ENCODE data around the gene VWF.

The VWF gene

DNA sequence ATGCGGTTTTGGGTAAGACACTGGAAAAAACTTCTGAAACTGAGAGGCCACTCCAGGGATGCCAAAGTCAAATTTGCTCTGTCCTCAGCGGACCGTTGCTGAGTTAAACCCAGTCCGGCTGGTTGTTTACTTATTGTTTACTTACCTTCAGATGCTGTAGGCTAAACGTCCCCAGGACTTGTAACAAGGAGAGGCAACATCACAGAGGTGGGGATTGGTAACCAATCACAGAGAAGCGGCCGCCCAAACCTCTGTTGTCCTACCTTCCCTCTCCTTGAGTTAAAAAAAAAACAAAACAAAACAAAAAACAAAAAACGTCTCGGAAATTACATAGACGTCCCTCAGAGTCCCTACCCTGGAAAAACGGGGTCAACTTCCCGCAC is 179.8 kb downstream of the VWF start:
- DNase-seq, result no peak

DNA sequence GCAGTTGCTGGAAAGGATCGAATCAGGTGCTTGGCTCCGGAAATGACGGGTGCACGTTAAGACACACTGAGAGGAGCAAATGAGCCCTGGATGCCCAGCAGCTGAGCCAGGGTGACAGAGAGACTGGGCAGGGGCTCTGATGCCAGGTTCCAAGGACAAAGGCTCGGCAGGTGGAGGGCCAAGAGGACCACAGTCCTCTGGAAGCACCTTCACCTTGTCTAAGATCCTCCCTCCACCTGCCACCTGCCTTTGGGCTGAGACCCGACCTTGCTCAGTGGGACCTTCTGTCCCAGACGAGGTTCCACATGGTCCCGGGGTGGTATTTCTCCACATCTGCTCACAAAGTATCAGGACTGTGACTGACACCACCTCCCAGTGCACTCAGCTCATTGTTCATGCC is 180.4 kb downstream of the VWF start:
- DNase-seq, result no peak

DNA sequence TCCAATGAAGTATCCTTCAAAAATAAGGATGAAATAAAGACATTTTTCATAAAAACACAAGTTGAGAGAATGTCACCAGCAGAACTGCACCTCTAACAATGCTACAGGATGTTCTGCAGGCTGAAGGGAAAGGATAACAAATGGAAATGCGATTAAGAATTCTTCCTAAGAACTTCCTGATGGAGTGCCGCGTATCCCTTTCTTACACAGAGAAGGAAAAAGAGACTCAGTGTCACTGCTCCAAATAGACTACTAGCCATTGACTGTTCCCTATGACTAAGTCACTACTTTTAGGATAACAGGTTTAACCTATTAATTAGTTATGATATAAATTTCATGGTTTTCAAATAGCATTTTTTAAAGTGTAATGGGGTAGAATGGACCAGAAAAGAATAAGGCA is 182.6 kb downstream of the VWF start:
- no peak for DNase-seq

DNA sequence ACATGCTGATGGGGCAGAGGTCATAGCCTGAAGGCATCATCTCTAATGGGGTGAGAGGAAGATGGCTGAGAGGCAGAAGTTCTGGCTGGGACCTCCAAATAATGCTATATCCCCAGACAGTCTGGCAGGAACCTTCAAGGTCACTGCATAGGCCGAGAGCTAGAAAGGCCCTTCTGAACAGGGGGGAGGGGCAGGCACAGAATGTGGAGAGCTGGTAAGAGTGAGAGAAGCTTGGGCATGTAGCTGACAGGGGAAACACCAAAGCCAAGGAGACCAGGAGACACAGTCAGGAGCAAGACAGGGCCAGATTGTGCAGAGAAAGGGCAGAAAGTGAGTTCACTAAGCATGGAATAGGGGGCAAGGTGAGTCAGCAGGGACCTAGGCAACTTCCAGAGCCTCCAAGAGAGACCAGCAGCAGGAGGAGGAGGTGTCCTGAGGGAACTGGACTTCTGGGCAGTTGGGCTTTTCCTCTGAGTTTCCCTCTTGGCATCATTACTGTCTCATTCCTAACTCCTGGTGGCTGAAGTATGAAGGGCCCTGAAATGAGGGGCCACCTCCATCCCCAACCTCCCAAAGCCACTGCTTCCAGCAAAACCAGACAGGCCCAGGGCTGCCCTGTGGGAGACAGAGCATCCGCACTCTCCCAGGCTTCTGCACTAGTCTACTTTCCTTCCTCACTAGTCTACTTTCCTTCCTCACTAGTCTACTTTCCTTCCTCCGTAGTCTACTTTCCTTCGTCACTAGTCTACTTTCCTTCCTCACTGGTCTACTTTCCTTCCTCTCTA is 196.5 kb downstream of the VWF start:
- no peak for DNase-seq

DNA sequence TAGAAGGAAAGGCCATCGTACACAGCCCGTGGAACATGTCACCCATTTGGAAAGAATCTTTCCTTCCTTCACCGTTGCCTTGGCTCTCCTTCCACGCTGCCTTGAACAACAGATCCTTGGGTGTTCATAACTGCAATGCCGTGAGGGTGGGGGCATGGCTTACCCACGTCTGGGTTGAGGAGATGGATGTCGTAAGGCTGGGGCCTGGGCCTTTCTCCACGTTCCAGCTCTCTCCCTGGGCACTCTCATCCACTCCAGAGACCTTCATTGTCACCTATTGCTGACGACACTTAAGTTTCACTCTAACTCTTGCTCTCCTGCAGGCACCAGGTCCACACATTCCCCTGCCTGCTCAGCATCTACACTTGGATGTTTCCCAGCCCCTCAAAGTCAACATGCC is 198.8 kb downstream of the VWF start:
- no peak for DNase-seq

DNA sequence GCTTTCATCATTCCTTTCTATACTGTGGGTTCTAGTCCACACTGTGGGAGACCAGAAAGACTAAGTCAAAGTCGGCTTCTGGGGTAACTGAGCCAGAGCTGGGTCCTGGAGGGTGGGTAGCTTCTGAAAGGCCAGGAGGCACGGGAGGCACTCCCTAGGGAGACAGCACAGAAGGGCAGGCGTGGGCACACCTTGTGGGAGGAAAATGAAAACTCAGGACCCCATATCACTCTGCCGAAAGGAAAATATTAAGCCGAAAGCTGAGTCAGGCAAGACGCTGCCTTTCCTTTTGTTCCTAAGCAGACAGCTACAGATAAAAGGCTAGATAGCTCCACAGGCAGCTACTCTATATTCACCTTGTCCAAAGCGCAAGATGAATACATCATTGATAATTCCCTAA is 200.1 kb downstream of the VWF start:
- no peak for DNase-seq

DNA sequence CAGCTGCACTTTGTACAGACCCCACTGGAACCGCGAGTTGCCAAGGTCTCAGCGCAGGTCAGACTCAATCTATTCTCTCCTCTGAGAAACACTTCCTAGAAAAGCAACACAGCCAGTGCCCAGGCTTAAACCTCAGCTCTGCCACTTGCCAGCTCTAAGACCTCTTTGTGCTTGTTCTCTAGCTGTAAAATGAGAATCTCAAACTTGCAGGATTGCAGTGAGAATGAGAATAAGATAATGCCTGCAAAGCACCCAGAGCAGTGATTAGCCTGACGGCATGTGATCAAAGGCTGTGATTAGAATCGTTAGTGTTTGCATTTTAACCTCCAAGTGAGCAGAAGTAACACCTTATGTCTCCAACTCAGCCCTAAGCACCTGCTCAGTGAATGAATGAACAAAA is 200.7 kb downstream of the VWF start:
- no peak for DNase-seq

DNA sequence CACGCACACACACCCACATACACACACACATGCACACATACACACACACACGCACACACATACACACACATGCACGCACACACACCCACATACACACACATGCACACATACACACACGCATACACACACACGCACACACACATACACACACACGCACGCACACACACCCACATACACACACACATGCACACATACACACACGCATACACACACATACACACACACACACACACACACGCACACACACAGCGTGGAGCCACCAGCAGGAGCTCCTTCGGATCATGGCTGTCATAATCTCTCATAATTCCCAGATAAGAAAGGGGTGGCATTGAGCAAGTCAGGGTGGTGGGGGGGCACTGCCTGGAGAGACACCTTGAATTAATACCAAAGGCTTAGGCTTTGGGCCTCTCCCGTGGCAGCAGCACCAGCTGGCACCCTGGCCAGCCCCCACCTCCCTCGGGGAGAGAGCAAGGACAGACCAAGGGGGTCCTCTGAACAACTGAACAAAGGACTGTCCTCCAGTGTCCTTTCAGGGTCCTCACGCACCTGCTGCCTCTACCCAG is 201.3 kb downstream of the VWF start:
- no peak for DNase-seq

DNA sequence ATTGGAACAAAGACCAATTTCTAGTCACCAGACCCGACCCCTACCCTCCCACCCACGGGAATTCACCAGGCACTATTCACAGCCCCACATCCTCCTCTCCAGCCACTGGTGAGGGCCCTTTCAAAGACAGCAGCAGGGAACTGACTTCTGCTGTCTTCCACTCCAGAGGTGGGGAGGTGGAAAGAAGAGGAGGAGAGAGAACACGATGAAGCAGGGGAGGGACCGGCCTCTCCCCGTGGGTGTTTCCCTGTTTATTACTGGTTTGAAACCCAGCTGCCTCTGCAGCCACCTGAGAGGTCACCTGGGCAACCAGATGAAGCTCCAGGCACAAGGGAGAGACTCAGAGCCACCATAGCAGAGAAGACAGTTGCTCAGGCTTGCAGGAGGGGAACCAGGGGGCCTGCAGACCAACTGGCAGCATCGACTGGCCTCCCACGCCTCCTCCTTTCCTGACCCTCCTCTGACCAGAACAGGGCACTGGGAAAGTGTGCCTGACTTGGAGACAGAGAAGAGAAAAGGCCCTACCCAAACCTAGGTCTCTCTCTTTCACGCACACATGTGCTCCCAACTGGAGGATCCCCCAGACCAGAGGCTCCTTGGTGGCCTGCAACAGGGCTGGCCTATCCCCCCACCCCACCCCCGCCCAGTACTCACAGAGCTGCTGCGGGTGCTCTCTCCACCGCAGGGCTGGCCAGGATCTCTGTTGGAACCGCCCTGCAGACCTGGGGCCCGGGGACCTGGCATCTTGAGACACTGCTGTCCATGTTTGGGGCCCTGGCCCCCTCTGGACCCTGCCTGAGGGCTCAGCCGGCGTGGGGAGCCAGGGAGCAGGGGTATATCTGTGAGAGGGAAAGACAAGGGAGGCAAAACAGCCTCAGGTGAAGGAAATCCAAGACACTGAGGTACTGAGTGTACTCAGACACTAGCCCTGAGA is 202.2 kb downstream of the VWF start:
- no peak for DNase-seq

DNA sequence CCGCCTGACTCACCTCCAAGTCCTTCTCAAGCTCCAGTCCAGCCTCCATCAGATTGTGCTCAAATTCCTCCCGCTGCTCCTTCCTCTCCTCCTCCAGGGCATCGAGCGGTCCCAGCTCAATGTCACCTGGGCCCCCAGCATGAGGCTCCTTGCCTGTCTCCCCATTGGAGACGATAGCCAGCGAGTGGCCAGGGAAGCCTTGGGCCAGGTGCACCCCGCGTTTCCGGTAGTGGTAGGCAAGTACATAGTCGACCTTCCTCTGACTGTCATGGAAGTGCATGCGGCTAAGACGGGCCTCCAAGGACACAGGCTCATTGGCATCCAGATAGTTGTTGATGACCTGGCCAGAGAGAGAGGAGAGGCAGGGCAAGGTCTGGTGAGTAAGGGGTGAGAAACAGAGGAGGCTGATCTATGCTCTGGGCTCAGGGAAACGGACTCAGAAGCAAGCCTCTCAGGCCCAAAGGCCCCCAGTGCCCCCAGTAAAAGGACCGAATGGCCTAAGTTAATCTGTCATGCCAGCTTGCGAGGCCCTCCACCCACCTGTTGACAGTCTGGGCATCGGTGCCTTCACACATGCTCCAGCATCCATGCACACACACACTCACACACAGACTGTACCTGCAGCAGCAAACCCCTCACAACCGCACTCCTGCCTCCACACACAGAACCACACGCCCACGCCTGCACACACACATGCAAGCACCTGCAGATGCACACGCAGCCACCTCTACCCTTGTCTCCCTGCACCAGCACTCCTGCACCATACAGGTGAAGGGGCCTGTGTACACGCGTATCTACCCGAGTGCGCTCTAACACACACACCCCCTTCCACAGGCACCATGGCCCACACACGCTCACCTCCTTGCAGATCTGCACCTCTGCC is 203.2 kb downstream of the VWF start:
- no peak for DNase-seq

DNA sequence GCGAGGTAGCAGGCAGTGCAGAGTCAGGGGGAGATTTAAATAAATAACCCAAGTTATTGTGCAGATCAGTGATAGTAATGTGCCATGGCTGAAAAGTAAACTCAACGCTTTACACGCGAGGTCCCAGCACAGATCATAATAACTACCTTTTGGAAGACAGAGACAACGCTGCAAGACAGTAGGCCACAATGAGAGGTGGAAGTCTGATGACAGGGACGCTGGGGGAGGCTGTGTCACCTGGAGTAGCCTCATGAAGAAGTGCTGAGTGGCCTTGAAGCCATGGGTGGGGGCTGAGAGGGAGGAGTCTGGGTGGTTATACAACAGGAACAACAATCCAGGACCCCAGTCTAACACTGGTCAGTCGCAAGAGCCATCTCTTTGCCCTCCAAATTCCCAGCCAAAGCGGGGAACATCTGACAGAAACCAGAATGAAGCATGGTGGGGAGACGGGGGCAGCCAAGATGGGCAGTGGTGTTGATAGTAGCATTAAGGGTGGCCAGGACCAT is 207.6 kb downstream of the VWF start:
- no peak for DNase-seq

DNA sequence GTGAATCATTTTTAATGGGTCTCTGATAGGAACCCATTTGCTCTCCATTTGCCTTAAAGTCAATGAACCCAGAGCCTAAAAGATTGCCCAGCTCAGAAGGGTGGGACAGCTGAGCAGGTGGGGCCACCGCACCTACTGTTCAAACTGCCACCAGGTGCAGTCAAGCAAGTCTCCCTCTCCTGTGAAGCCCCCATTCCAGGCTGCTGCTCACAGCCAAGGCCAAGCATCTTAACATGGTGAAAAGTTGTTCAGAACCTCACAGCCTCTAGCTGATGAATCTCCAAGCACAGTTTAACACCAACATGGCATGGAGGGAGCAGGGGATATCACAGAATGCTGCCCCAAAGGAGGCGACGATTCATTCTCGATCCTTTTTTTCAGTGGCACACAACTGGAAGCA is 209.0 kb downstream of the VWF start:
- DNase-seq, result no peak

DNA sequence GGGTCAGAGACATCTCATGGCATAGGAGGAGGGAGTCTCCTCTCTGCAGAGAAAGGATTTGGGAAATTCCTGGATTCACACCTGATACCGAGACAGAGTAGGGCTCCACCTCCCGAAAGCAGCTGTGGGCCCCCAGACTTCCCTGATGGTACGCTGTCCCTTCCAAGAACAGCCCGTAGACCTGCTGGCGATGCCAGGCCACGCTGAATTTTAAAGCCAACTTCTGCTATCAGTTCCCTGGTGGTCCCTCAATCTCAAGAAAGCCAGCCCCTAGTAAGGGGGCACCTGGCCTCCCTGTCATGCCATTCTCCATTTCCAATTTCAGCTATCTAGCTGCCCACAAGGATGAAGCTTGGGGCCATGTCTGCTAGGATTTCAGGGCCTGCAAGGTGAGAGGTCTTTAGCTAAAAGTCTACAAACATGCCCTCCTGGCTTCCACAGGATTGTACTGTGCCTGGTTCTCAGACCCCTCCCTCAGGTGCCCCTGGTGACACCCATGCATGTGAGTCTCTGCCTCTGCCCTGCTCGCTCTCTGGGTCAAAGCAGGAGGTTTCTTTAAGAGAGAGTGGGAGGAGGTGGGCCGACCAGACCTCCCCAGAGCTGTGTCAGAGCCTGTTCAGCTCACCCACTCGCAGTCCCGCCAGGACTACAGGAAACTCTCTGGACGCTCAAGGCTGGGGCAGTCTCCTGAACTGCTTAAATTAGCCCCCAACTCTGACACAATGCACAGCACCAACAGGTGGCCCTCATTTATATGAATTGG is 209.9 kb downstream of the VWF start:
- DNase-seq, result no peak

DNA sequence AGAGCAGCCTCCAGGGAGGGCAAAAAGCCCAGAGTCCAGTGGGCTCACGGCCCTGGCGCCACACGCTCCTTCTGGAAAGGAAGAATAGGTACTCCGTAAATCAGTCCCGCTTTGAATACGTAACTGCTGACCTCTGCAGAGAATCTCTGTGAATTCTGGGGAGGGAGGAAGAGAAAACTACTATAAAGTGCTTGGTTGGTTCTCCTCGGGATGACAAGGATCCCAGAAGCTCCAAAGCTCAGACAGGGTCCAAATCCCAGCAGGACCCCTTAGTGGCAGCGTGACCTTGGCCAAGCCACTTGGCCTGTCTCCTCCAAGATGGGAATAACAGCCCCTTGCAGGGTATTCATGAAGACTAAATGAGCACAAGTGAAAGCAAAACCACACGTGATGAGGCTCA is 211.1 kb downstream of the VWF start:
- no peak for DNase-seq

DNA sequence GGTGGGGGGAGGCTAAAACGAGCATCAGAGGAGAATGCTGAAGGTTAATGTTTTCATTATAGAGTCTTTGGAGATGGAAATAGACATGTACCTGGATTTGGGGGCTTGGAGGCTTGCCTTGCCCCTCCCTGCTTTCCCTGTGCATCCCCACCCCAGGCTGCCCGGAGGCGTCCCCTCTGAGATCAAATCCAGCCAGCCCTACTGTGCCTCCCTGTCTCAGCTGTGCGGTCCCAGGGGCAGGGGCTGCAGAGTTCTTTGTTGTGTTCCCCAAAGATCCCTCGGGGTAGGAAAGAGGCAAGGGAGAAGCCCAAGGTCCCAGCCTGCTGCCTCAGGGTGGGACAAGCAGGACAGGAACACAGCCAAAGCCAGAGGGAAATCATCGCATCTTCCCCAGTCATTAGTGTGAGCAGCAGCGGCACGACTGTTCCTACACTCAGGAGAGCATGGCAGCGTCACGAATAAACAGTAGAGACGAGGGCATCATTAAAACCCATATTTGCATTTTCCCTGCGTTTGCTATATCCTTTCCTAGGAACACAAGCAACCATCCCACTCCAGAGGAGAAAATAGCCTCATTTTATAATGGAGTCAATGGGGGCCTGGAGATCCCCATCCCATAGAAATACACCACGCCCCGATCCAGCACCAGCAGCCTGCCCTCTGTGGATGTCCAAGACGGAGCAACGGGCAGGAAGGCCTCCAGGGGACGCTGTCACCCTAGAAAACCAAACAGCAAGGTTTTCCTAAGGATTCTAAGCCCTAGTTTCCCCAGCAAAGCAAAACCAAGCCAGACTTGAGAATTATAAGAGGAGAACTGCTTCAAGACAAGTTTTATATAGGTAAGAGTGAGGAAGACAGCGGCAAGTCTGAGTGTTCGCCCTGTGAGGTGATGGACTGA is 211.8 kb downstream of the VWF start:
- DNase-seq, result no peak

DNA sequence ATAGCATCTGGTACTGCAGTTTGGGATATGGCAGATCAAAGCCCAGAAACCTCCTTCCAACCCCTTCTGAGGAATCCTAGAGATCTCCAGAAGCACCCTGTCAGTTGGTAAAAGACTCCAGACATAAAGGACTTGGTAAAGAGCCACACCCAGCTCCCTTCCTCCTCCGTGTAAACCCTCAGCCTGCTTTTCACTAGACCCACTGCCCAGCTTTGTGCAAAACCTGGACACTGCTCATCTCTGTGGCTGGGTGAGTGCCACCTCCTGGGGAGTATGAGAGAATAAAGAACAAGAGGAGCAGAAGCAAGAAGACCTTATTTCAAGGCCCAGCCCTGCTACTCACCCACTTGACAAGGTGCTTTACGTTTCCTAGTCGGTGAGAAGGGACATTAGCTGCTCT is 212.5 kb downstream of the VWF start:
- DNase-seq, result no peak

DNA sequence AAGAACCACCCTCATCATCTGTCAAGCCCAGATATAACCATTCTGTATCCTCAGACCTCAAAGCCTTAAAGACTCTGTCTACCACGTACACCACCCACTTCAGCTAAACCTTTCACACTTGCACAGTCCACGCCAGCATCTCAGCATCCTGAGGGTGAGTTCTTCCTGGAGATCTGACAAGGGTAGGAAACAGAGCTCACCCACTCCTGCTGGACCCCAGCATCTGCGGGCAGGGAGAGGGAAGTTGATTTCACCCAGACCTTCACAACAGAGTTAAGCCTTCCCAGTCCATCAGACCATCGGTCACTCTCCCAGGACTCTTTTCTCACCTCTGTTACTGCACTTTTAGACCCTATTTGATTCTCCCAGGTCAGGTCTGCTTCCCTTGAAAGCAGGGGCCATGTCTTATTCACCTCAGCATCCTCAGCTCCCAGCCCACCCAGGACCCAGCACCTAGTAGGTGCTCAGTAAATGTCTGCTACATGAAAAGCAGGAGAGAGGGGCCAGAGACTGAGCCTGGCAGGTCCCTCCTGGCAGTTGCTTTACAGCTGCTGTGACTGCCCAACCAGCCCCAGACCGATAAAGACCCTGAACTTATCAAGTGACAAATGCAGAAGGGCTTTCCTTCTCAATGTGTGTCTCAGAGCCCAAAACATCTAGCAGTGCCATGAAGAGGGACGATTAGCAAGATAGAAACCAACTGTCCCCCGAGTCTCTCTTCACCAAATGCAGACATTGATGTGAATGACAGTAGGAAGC is 213.5 kb downstream of the VWF start:
- DNase-seq, result no peak

DNA sequence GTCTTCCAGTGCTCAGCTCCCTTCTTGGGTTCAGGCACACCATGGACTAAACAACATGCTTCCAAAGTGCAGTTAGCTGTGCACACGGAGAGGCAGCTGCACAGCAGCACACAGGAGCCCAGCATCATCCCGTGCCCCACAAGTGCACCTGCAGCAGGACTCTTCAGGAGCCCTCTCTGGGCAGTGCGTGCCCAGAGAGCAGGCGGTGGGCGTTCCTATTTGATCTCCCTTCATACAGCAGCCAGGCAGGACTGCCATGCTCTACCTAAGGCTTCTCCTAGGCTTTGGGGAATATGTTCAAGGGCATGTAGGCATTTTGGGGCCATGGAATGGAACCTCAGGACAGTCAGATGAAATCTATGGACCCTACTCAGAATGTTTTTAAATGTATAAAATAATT is 214.9 kb downstream of the VWF start:
- no peak for DNase-seq

DNA sequence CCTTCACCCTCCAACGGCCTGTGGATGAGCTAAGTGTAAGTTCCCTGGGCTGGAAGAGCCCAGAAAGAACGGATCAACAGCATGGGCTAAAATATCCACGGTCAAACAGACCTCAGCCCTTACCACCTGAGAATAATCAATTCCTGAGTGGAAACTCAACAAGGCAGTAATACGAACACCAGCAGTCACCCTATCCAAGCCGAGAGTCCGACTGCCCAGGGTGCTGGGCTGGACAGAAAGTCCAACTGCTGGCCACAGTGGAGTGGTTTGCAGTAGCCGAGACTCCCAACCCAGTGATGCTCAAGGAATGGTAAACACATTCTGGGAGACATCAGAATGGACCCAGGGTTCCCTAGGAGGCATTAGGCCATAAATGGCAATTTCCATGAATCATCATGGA is 216.2 kb downstream of the VWF start:
- no peak for DNase-seq

DNA sequence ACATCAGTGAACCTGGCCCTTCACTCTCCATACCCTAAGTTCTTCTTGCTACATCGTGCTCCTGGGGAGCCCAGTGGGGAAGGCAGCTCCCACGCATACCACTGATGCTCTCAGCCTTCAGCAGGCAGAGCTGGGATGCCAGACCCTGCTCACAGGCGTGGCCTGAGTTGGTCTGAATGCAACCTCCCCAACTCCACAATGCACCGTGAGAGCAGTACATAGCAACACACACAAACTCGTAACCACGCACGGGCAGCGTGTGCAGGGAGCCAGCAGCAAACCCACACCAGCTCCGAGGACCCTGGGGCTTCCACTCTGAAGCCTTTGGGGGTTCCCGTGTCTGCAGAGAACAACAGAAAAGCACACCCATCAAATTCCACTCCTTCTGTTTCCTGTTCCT is 216.7 kb downstream of the VWF start:
- no peak for DNase-seq

Data from OCI-M1 (cell line).